ENCODE results near the gene MAST4.
A peak's percentile ranks its signal among the peaks of the same experiment; 100 is the strongest.

The MAST4 gene

GRCh38 chr5:66949066-66949465 is 352.9 kb downstream of the MAST4 start:
- no peak for DNase-seq

- no peak for DNase-seq
These were observed 356.0 kb downstream of the MAST4 start for GRCh38 chr5:66952153-66952552.

GRCh38 chr5:66956439-66956838 is 360.2 kb downstream of the MAST4 start:
- no peak for DNase-seq

- DNase-seq, result no peak
These were observed 362.2 kb downstream of the MAST4 start for GRCh38 chr5:66958201-66958979.

GRCh38 chr5:66958980-66959641 is 362.9 kb downstream of the MAST4 start:
- peak in 31 of 56 donors; percentile 3 to 80 (median 26) for DNase-seq

GRCh38 chr5:66959653-66960052 is 363.5 kb downstream of the MAST4 start:
- DNase-seq, result no peak

GRCh38 chr5:66960369-66961137 is 364.4 kb downstream of the MAST4 start:
- DNase-seq, result no peak

GRCh38 chr5:66963559-66963971 is 367.4 kb downstream of the MAST4 start:
- DNase-seq, result no peak

GRCh38 chr5:66966439-66966838 is 370.2 kb downstream of the MAST4 start:
- DNase-seq, result no peak

- DNase-seq, result no peak
These were observed 370.9 kb downstream of the MAST4 start for GRCh38 chr5:66967102-66967501.

- no peak for DNase-seq
These were observed 371.7 kb downstream of the MAST4 start for GRCh38 chr5:66967826-66968262.

- no peak for DNase-seq
These were observed 373.3 kb downstream of the MAST4 start for GRCh38 chr5:66969484-66969883.

- no peak for DNase-seq
These were observed 373.8 kb downstream of the MAST4 start for GRCh38 chr5:66969963-66970362.

GRCh38 chr5:66972004-66972403 is 375.8 kb downstream of the MAST4 start:
- no peak for DNase-seq

GRCh38 chr5:66974256-66974655 is 378.1 kb downstream of the MAST4 start:
- no peak for DNase-seq

GRCh38 chr5:66976108-66976507 is 379.9 kb downstream of the MAST4 start:
- DNase-seq, result no peak

- no peak for DNase-seq
These were observed 383.5 kb downstream of the MAST4 start for GRCh38 chr5:66979738-66980137.

- no peak for DNase-seq
These were observed 385.3 kb downstream of the MAST4 start for GRCh38 chr5:66981266-66982055.

GRCh38 chr5:66982056-66982387 is 385.8 kb downstream of the MAST4 start:
- DNase-seq, result no peak

- no peak for DNase-seq
These were observed 386.3 kb downstream of the MAST4 start for GRCh38 chr5:66982470-66982869.

GRCh38 chr5:66985417-66985816 is 389.2 kb downstream of the MAST4 start:
- DNase-seq, result no peak

Measured in amygdala (tissue), 56 donors.